H9 (cell line): ENCODE data around the gene SH3PXD2B. TPM values are rescaled to one million over a fixed set of nuclear protein-coding genes. Genes with fewer than 3 reads are reported as not detected.

ENCODE experiments used
- DNase-seq: peaks from one replicate; pipeline ENCODE4 v3.0.0-alpha.2; 2017
- H2AFZ ChIP-seq: one replicate; pipeline ENCODE4 v1.6.1; 2013; ENCODE audit warnings: mild to moderate bottlenecking, low read length, control low read depth, moderate library complexity
- H2AK5ac ChIP-seq: 2 replicates; pipeline ENCODE4 v1.6.1; 2013; ENCODE audit warnings: low read length, control low read depth, mixed read lengths; ENCODE audit not compliant: insufficient read length
- H2BK120ac ChIP-seq: one replicate; pipeline ENCODE4 v1.6.1; 2013; ENCODE audit warnings: low read depth, mild to moderate bottlenecking, low read length, control low read depth, inconsistent platforms; ENCODE audit not compliant: poor library complexity, severe bottlenecking
- H2BK12ac ChIP-seq: 2 replicates; pipeline ENCODE4 v1.6.1; 2013; ENCODE audit warnings: low read length, control low read depth, mixed read lengths, low read depth; ENCODE audit not compliant: insufficient read length
- H2BK15ac ChIP-seq: 2 replicates; pipeline ENCODE4 v1.6.1; 2013; ENCODE audit warnings: low read depth, low read length, control low read depth
- H2BK20ac ChIP-seq: one replicate; pipeline ENCODE4 v1.6.1; 2013; ENCODE audit warnings: low read depth, mild to moderate bottlenecking, low read length, control low read depth, inconsistent platforms; ENCODE audit not compliant: poor library complexity, severe bottlenecking
- H2BK5ac ChIP-seq: 2 replicates; pipeline ENCODE4 v1.6.1; 2013; ENCODE audit warnings: low read length, control low read depth, mixed read lengths; ENCODE audit not compliant: insufficient read length
- H3K14ac ChIP-seq: 2 replicates; pipeline ENCODE4 v1.6.1; 2013; ENCODE audit warnings: low read length, control low read depth; ENCODE audit not compliant: insufficient read depth
- H3K18ac ChIP-seq: 2 replicates; pipeline ENCODE4 v1.6.1; 2013; ENCODE audit warnings: low read depth, mild to moderate bottlenecking, mixed read lengths, low read length, control low read depth; ENCODE audit not compliant: insufficient read length
- H3K23ac ChIP-seq: 2 replicates; pipeline ENCODE4 v1.6.1; 2013; ENCODE audit warnings: low read length, control low read depth, mixed read lengths, low read depth; ENCODE audit not compliant: insufficient read length
- H3K23me2 ChIP-seq: 2 replicates; pipeline ENCODE4 v1.6.1; 2013; ENCODE audit warnings: low read depth, mild to moderate bottlenecking, mixed read lengths, low read length, control low read depth; ENCODE audit not compliant: insufficient read length, poor library complexity, severe bottlenecking
- H3K27ac ChIP-seq: 2 replicates; pipeline ENCODE4 v1.5.1; 2013; ENCODE audit warnings: low read length, control low read depth, mixed read lengths, low read depth; ENCODE audit not compliant: insufficient read length
- H3K27me3 ChIP-seq: 2 replicates; pipeline ENCODE4 v1.6.1; 2013; ENCODE audit warnings: low read length, control low read depth, inconsistent platforms; ENCODE audit not compliant: insufficient read depth
- H3K4ac ChIP-seq: 2 replicates; pipeline ENCODE4 v1.6.1; 2013; ENCODE audit warnings: low read depth, mild to moderate bottlenecking, control low read depth, inconsistent platforms, low read length, moderate library complexity
- H3K4me1 ChIP-seq: 2 replicates; pipeline ENCODE4 v1.6.1; 2013; ENCODE audit warnings: low read length, control low read depth, inconsistent platforms; ENCODE audit not compliant: insufficient read depth
- H3K4me2 ChIP-seq: 2 replicates; pipeline ENCODE4 v1.6.1; 2013; ENCODE audit warnings: low read length, control low read depth, mixed read lengths; ENCODE audit not compliant: insufficient read length, insufficient read depth
- H3K56ac ChIP-seq: 2 replicates; pipeline ENCODE4 v1.6.1; 2013; ENCODE audit warnings: low read depth, mild to moderate bottlenecking, mixed read lengths, low read length, control low read depth; ENCODE audit not compliant: insufficient read length
- H3K79me1 ChIP-seq: 2 replicates; pipeline ENCODE4 v1.6.1; 2013; ENCODE audit warnings: low read depth, mild to moderate bottlenecking, moderate library complexity, low read length, control low read depth, inconsistent platforms; ENCODE audit not compliant: insufficient read depth, poor library complexity, severe bottlenecking
- H3K79me2 ChIP-seq: 2 replicates; pipeline ENCODE4 v1.6.1; 2013; ENCODE audit warnings: low read length, control low read depth, inconsistent platforms; ENCODE audit not compliant: insufficient read depth
- H3K9ac ChIP-seq: 2 replicates; pipeline ENCODE4 v1.6.1; 2013; ENCODE audit warnings: low read length, control low read depth, mixed read lengths; ENCODE audit not compliant: insufficient read length; ENCODE audit errors: extremely low read depth
- H3K9me3 ChIP-seq: one replicate; pipeline ENCODE4 v1.6.1; 2013; ENCODE audit warnings: low read depth, low read length, inconsistent platforms; ENCODE audit not compliant: control insufficient read depth
- H3T11ph ChIP-seq: one replicate; pipeline ENCODE4 v1.6.1; 2013; ENCODE audit warnings: mild to moderate bottlenecking, low read length, control low read depth, inconsistent platforms
- H4K20me1 ChIP-seq: one replicate; pipeline ENCODE4 v1.6.1; 2013; ENCODE audit not compliant: control insufficient read depth, insufficient read length, insufficient read depth
- H4K5ac ChIP-seq: 2 replicates; pipeline ENCODE4 v1.6.1; 2013; ENCODE audit warnings: low read depth, mild to moderate bottlenecking, mixed read lengths, low read length, control low read depth; ENCODE audit not compliant: insufficient read length
- H4K8ac ChIP-seq: replicated peaks from 2 replicates; pipeline ENCODE4 v1.6.1; 2013; ENCODE audit warnings: low read length, control low read depth, mixed read lengths, low read depth; ENCODE audit not compliant: insufficient read length
- H4K91ac ChIP-seq: 2 replicates; pipeline ENCODE4 v1.6.1; 2013; ENCODE audit warnings: low read depth, mild to moderate bottlenecking, moderate library complexity, mixed read lengths, low read length, control low read depth; ENCODE audit not compliant: insufficient read length
- H3K27ac Mint-ChIP-seq, 3 experiments: 2 replicates in 2 of 3; 3 replicates in 1 of 3; pipeline ENCODE4 v1.8.0; 2020 to 2021; ENCODE audit warnings: mixed read lengths in 3 of 3, mild to moderate bottlenecking in 1 of 3, moderate library complexity in 1 of 3
- H3K27me3 Mint-ChIP-seq: 2 replicates; pipeline ENCODE4 v1.8.0; 2021; ENCODE audit warnings: low read depth, mild to moderate bottlenecking, moderate library complexity, mixed read lengths
- H3K36me3 Mint-ChIP-seq, 3 experiments: 2 replicates in 2 of 3; 3 replicates in 1 of 3; pipeline ENCODE4 v1.8.0; 2020 to 2021; ENCODE audit warnings: low read depth in 3 of 3, mixed read lengths in 3 of 3; ENCODE audit not compliant: insufficient read depth in 1 of 3
- H3K4me1 Mint-ChIP-seq, 2 experiments: 2 replicates each; pipeline ENCODE4 v1.8.0; 2020; ENCODE audit warnings: mixed read lengths in 2 of 2
- H3K4me3 Mint-ChIP-seq, 2 experiments: 2 replicates in 1 of 2; 3 replicates in 1 of 2; pipeline ENCODE4 v1.8.0; 2020 to 2021; ENCODE audit warnings: mild to moderate bottlenecking in 2 of 2, mixed read lengths in 2 of 2, moderate library complexity in 1 of 2
- H3K9me3 Mint-ChIP-seq, 2 experiments: 2 replicates in 1 of 2; 3 replicates in 1 of 2; pipeline ENCODE4 v1.8.0; 2020; ENCODE audit warnings: mild to moderate bottlenecking in 2 of 2, mixed read lengths in 2 of 2, moderate library complexity in 1 of 2
- WGBS: extraction: QIAGEN DNeasy Blood & Tissue Kit; methylation state at CpG from one replicate; pipeline ENCODE4 v1.1.7; 2013; ENCODE audit warnings: missing lambda C conversion rate, low lambda C conversion rate, mixed read lengths; ENCODE audit not compliant: insufficient read length; ENCODE audit errors: extremely low coverage; 5-methylcytosine and 5-hydroxymethylcytosine counted together
- total RNA-seq: library from RNA; stranded (reverse); gene quantifications from 2 replicates; pipeline ENCODE4 v1.2.1, GENCODE V29; 2021
- TF ChIP-seq, protein P1 (sequence below): fragments of 200-600 bp; sonication (generic); conservative IDR thresholded peaks from 3 replicates; pipeline ENCODE4 v1.8.0; 2021; ENCODE audit warnings: antibody characterized with exemption, mild to moderate bottlenecking

SH3PXD2B gene
- total RNA-seq, 1 experiment from 2014 or later, result 49.0 TPM

DNA sequence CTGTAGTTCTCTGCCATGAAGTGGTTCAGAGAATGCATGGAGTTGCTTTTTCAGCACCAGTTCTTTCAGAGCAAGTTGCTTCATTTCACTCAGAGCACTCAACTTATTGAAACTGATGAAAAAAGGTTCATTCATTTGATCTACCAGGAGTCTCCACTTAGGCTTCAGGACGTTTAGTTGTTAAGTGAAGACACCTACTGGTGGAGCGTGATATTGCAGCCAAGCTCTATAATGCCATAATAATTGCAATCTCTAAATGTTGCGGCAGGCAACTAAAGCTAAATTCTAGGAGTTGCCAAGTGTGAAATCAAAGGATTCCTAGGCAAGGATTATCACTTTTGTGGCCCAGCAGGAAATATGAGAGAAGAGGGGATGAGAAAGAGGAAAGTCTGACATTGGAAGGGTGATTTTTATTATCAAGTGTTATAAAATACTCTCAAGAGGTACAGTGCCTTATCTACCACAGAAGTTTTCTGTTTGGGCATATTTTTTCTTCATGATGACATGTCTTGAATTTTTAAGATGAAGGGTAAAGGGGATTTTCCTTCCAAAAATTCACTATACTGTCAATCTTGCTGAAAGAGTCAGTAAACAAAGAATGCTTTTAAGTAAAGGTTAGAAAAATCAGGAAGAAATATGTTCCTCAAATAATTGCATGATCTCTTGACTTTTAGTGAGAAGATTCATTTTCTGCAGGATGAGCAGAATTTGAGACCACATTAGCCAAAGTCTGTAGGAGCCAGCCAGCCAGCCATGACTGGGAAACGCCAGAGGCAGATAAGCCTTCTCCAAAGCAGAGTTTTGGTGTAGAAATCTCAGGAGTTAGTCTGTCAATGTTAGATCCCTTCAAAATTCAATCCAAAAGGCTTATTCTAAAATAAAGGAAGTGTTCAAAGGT lies 83.4 kb downstream of the SH3PXD2B start:
- Histone ChIP-seq H2AFZ (no peak overlapping the region), H4K5ac (no peak overlapping the region), H3K23me2 (no peaks in the 10 kb centered on the region), H3K4ac (no peak overlapping the region), H4K8ac (no peak overlapping the region), H3K23ac (no peak overlapping the region), H3K18ac (no peak overlapping the region), H3K4me1 (no peaks in the 10 kb centered on the region), H3K27ac (no peak overlapping the region), H2BK5ac (no peak overlapping the region), H3K56ac (no peak overlapping the region), H3K4me2 (no peak overlapping the region), H2BK15ac (no peak overlapping the region), H2AK5ac (no peak overlapping the region), H3K9ac (no peak overlapping the region), H3K27me3 (no peaks in the 10 kb centered on the region), H4K20me1 (no peaks in the 10 kb centered on the region), H2BK12ac (no peak overlapping the region), H4K91ac (no peak overlapping the region), H3K9me3 (peaks cover 7% of the 10 kb centered on the region), H3K79me1 (no peaks in the 10 kb centered on the region), H3T11ph (no peak overlapping the region), H3K79me2 (no peaks in the 10 kb centered on the region), H2BK120ac (no peak overlapping the region), H2BK20ac (no peak overlapping the region), H3K14ac (no peak overlapping the region)
- Mint-ChIP-seq H3K4me3 (no peak overlapping the region), H3K4me1 (no peaks in the 10 kb centered on the region), H3K27ac (no peak overlapping the region), H3K9me3 (peaks cover 16% of the 10 kb centered on the region in 2 experiments), H3K27me3 (no peaks in the 10 kb centered on the region), H3K36me3 (peaks cover 46 to 68% (median 54%) of the 10 kb centered on the region in 3 experiments)
- WGBS, result no CpG with 5 or more reads among the region's 4 CpGs
- DNase-seq, result no peak
- TF ChIP-seq, protein P1, sequence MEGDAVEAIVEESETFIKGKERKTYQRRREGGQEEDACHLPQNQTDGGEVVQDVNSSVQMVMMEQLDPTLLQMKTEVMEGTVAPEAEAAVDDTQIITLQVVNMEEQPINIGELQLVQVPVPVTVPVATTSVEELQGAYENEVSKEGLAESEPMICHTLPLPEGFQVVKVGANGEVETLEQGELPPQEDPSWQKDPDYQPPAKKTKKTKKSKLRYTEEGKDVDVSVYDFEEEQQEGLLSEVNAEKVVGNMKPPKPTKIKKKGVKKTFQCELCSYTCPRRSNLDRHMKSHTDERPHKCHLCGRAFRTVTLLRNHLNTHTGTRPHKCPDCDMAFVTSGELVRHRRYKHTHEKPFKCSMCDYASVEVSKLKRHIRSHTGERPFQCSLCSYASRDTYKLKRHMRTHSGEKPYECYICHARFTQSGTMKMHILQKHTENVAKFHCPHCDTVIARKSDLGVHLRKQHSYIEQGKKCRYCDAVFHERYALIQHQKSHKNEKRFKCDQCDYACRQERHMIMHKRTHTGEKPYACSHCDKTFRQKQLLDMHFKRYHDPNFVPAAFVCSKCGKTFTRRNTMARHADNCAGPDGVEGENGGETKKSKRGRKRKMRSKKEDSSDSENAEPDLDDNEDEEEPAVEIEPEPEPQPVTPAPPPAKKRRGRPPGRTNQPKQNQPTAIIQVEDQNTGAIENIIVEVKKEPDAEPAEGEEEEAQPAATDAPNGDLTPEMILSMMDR, result peak; percentile 77
